GM23248 (cell line): ENCODE results near the gene AIFM1. TPM values are rescaled to one million over a fixed set of nuclear protein-coding genes. Genes with fewer than 3 reads are reported as not detected.

Source experiments
- DNase-seq: peaks from one replicate; pipeline ENCODE4 v3.0.0-alpha.2; 2015
- H2AFZ ChIP-seq: fragments of 200-600 bp; sonication (generic); 2 replicates; pipeline ENCODE4 v1.6.1; 2016; ENCODE audit warnings: antibody characterized with exemption
- H3F3A ChIP-seq: fragments of 200-600 bp; sonication (generic); 2 replicates; pipeline ENCODE4 v1.6.1; 2016; ENCODE audit warnings: mild to moderate bottlenecking, antibody characterized with exemption, mixed run types; ENCODE audit not compliant: insufficient read depth
- H3K27ac ChIP-seq: fragments of 200-600 bp; sonication (generic); 2 replicates; pipeline ENCODE4 v1.5.1; 2016; ENCODE audit warnings: mild to moderate bottlenecking
- H3K27me3 ChIP-seq: fragments of 200-600 bp; sonication (generic); replicated peaks from 2 replicates; pipeline ENCODE4 v1.6.1; 2016; ENCODE audit warnings: mild to moderate bottlenecking; ENCODE audit not compliant: insufficient read depth
- H3K36me3 ChIP-seq: fragments of 200-600 bp; sonication (generic); 2 replicates; pipeline ENCODE4 v1.6.1; 2016; ENCODE audit warnings: low read depth, mild to moderate bottlenecking
- H3K4me1 ChIP-seq: fragments of 200-600 bp; sonication (generic); 2 replicates; pipeline ENCODE4 v1.6.1; 2016; ENCODE audit warnings: mild to moderate bottlenecking; ENCODE audit not compliant: insufficient read depth
- H3K4me2 ChIP-seq: fragments of 200-600 bp; sonication (generic); one replicate; pipeline ENCODE4 v1.6.1; 2016; ENCODE audit warnings: mild to moderate bottlenecking; ENCODE audit not compliant: unreplicated experiment
- H3K4me3 ChIP-seq: fragments of 200-600 bp; sonication (generic); 2 replicates; pipeline ENCODE4 v1.5.1; 2016; ENCODE audit warnings: mild to moderate bottlenecking
- H3K79me2 ChIP-seq: fragments of 200-600 bp; sonication (generic); 2 replicates; pipeline ENCODE4 v1.6.1; 2016; ENCODE audit warnings: mild to moderate bottlenecking; ENCODE audit not compliant: insufficient read depth
- H3K9ac ChIP-seq: fragments of 200-600 bp; sonication (generic); 2 replicates; pipeline ENCODE4 v1.6.1; 2016; ENCODE audit warnings: mild to moderate bottlenecking
- H3K9me2 ChIP-seq: fragments of 200-600 bp; sonication (generic); 2 replicates; pipeline ENCODE4 v1.6.1; 2016; ENCODE audit warnings: mixed run types, mild to moderate bottlenecking, moderate library complexity; ENCODE audit not compliant: insufficient read depth
- H3K9me3 ChIP-seq: fragments of 200-600 bp; sonication (generic); one replicate; pipeline ENCODE4 v1.6.1; 2017; ENCODE audit warnings: low read depth
- H4K20me1 ChIP-seq: fragments of 200-600 bp; sonication (generic); 2 replicates; pipeline ENCODE4 v1.6.0; 2016; ENCODE audit not compliant: insufficient read depth
- EZH2 ChIP-seq: fragments of 200-600 bp; sonication (generic); IDR thresholded peaks from 2 replicates; pipeline ENCODE4 v1.6.1; 2018; ENCODE audit warnings: antibody characterized with exemption, mild to moderate bottlenecking; ENCODE audit not compliant: insufficient read depth, poor library complexity, severe bottlenecking
- EZH2phosphoT487 ChIP-seq: fragments of 200-600 bp; sonication (generic); IDR thresholded peaks from 2 replicates; pipeline ENCODE4 v1.6.1; 2018; ENCODE audit warnings: antibody characterized with exemption, moderate library complexity, mild to moderate bottlenecking, low read depth; ENCODE audit not compliant: insufficient read depth
- WGBS, 2 experiments: methylation state at CpG; one replicate each; pipeline ENCODE4 v1.1.6; 2015 to 2017; ENCODE audit warnings: low lambda C conversion rate in 2 of 2, low coverage in 1 of 2; ENCODE audit errors: missing lambda C conversion rate in 2 of 2; 5-methylcytosine and 5-hydroxymethylcytosine counted together
- in situ Hi-C: fragments of 300-500 bp; cut with MboI; formaldehyde crosslinking; loops from 2 replicates; pipeline ENCODE4 v1.15.0; 2020
- polyA plus RNA-seq: library from polyadenylated mRNA; unstranded; fragments of >200 nt; fragmentation: Nextera tagmentation; extraction: Ambion mirVana; gene quantifications from 2 replicates; pipeline ENCODE4 v1.2.1, GENCODE V29; 2016
- total RNA-seq: library from RNA; depleted of rRNA; stranded (reverse); fragments of >200 nt; shearing (Covaris generic); gene quantifications from 2 replicates; pipeline ENCODE4 v1.2.3, GENCODE V29; 2014

Gene AIFM1
- total and polyA plus RNA-seq, 2 experiments from 2014 or later = 14.6 to 22.5 TPM

GRCh38 chrX:130111220-130112154 lies 54.2 kb downstream of the AIFM1 start:
- Histone ChIP-seq H3K27ac (peak overlapping the region; percentile 78), H4K20me1 (no peaks in the 10 kb centered on the region), H3F3A (no peaks in the 10 kb centered on the region), H3K36me3 (no peaks in the 10 kb centered on the region), H3K27me3 (no peaks in the 10 kb centered on the region), H3K4me1 (peaks cover 9% of the 10 kb centered on the region), H3K9me3 (no peaks in the 10 kb centered on the region), H3K79me2 (peaks cover 35% of the 10 kb centered on the region), H3K4me2 (peak overlapping the region; percentile 48), H3K9ac (peak overlapping the region; percentile 100), H3K9me2 (no peaks in the 10 kb centered on the region), H2AFZ (peak overlapping the region; percentile 63; the same call in 1 of the 2 replicates), H3K4me3 (peak overlapping the region; percentile 68)
- DNase-seq = peak; percentile 51
- WGBS, 2 experiments = 36 to 38% methylated on average over 22 to 32 of the region's 43 CpGs
- in situ Hi-C loops = no loop called here
- TF ChIP-seq EZH2 (no peak), EZH2phosphoT487 (no peak)

GRCh38 chrX:130110379-130111219 lies 55.0 kb downstream of the AIFM1 start, which contains the start of gene ELF4:
Gene ELF4 (minus strand): TSS chrX:130110497. CDS start chrX:130081330, 29,167 bp downstream.
- Histone ChIP-seq H3F3A (no peaks in the 10 kb centered on the region), H3K9ac (peak within 1 kb of the TSS; percentile 100), H3K79me2 (peaks cover 44% of the 10 kb centered on the region), H2AFZ (peak within 1 kb of the TSS; percentile 63), H3K9me3 (no peaks in the 10 kb centered on the region), H3K27ac (peak within 1 kb of the TSS; percentile 97), H3K27me3 (no peaks in the 10 kb centered on the region), H3K4me2 (peak within 1 kb of the TSS; percentile 86), H3K4me1 (peaks cover 11% of the 10 kb centered on the region), H4K20me1 (no peaks in the 10 kb centered on the region), H3K9me2 (no peaks in the 10 kb centered on the region), H3K36me3 (no peaks in the 10 kb centered on the region), H3K4me3 (peak within 1 kb of the TSS; percentile 83)
- in situ Hi-C loops = no loop called here
- TF ChIP-seq EZH2phosphoT487 = no peak
- TF ChIP-seq EZH2 = no peak
- DNase-seq = peak; percentile 84
- 1% methylated on average over 29 of the region's 123 CpGs; no CpG with 5 or more reads in 1 of the 2 experiments for WGBS, 2 experiments

- Histone ChIP-seq H3F3A (no peaks in the 10 kb centered on the region), H3K27ac (peak overlapping the region; percentile 97), H3K36me3 (no peaks in the 10 kb centered on the region), H3K9ac (peak overlapping the region; percentile 100), H3K4me3 (peak overlapping the region; percentile 83), H3K79me2 (peaks cover 53% of the 10 kb centered on the region), H3K4me2 (peak overlapping the region; percentile 86), H4K20me1 (no peaks in the 10 kb centered on the region), H3K4me1 (peaks cover 11% of the 10 kb centered on the region), H3K9me3 (no peaks in the 10 kb centered on the region), H3K27me3 (no peaks in the 10 kb centered on the region), H3K9me2 (no peaks in the 10 kb centered on the region), H2AFZ (peak overlapping the region; percentile 62; the same call in 1 of the 2 replicates)
- in situ Hi-C loops = no loop called here
- 1 to 2% methylated on average over 18 to 26 of the region's 81 CpGs for WGBS, 2 experiments
- TF ChIP-seq EZH2phosphoT487 (no peak), EZH2 (no peak)
- DNase-seq = peak; percentile 62
Measured at GRCh38 chrX:130109429-130110378, 55.9 kb downstream of the AIFM1 start.
